Upper lobe of left lung (tissue), 6 donors: ENCODE measurements around the gene PIP4K2C. TPM values are rescaled to one million over a fixed set of nuclear protein-coding genes. Genes with fewer than 3 reads are reported as not detected.

Source experiments
- ATAC-seq, 2 donors: fragments of 200-7000 bp; cut with Tn5 transposase; one replicate each; pipeline ENCODE4 v1.9.1; 2022; ENCODE audit warnings: mild to moderate bottlenecking in 2 of 2, moderate library complexity in 2 of 2; ENCODE audit not compliant: low FRiP score in 2 of 2
- DNase-seq, 2 donors: peaks; one replicate each; pipeline ENCODE4 v3.0.0-alpha.2; 2019 to 2020
- H3K27ac ChIP-seq, 4 donors: fragments of 200-600 bp; sonication (generic); one replicate each; pipeline ENCODE4 v1.5.1; 2016 to 2019
- H3K27me3 ChIP-seq, 4 donors: fragments of 200-600 bp; sonication (generic); one replicate each; pipeline ENCODE4 v1.5.1; 2017 to 2019
- H3K36me3 ChIP-seq, 4 donors: fragments of 200-600 bp; sonication (generic); one replicate each; pipeline ENCODE4 v1.5.1; 2016 to 2019
- H3K4me1 ChIP-seq, 4 donors: fragments of 200-600 bp; sonication (generic); one replicate each; pipeline ENCODE4 v1.5.1; 2018 to 2019
- H3K4me3 ChIP-seq, 4 donors: fragments of 200-600 bp; sonication (generic); one replicate each; pipeline ENCODE4 v1.5.1; 2017 to 2019; ENCODE audit warnings: mild to moderate bottlenecking in 2 of 4, moderate library complexity in 1 of 4
- H3K9me3 ChIP-seq, 4 donors: fragments of 200-600 bp; sonication (generic); one replicate each; pipeline ENCODE4 v1.5.1; 2018 to 2019
- EP300 ChIP-seq, 4 donors: sonication (generic); formaldehyde crosslinking; IDR thresholded peaks; one replicate each; pipeline ENCODE4 v1.5.1; 2017; ENCODE audit warnings: antibody characterized with exemption in 4 of 4, control low read depth in 2 of 4
- POLR2A ChIP-seq, 4 donors: fragments of 450-650 bp; IDR thresholded peaks; one replicate each; pipeline ENCODE4 v1.5.1; 2016 to 2017; ENCODE audit warnings: antibody characterized with exemption in 4 of 4, mild to moderate bottlenecking in 2 of 4
- POLR2AphosphoS5 ChIP-seq, 2 donors: sonication (generic); formaldehyde crosslinking; IDR thresholded peaks; one replicate each; pipeline ENCODE4 v1.5.1; 2017; ENCODE audit warnings: antibody characterized with exemption in 2 of 2
- WGBS, 2 donors: methylation state at CpG; one replicate each; pipeline ENCODE4 v1.1.5; 2017 to 2018; 5-methylcytosine and 5-hydroxymethylcytosine counted together
- total RNA-seq, 6 donors: library from RNA; depleted of rRNA in 4 of 6; stranded (reverse); fragments of >200 nt in 4 of 6; gene quantifications; one replicate each; pipeline versions ENCODE4 v1.1.0 to v1.2.1, GENCODE V29; 2016 to 2021
- TF ChIP-seq, protein P1 (sequence below), 6 experiments: fragments of 450-650 bp in 4 of 6; fragments of 200-600 bp in 2 of 6; sonication (generic) in 2 of 6; IDR thresholded peaks; one replicate each; pipeline ENCODE4 v1.5.1; 2016 to 2019; ENCODE audit warnings: antibody characterized with exemption in 6 of 6
- donor health status: DM: no; HTN: no; CAD: no; lungs with moderate emphysema.
- donor health status: DM: no; HTN: yes; CAD: no; lungs with severe emphysema.

The PIP4K2C gene
- total RNA-seq, 6 donors from 2014 or later = 13.4 to 56.7 (median 30.7) TPM

DNA sequence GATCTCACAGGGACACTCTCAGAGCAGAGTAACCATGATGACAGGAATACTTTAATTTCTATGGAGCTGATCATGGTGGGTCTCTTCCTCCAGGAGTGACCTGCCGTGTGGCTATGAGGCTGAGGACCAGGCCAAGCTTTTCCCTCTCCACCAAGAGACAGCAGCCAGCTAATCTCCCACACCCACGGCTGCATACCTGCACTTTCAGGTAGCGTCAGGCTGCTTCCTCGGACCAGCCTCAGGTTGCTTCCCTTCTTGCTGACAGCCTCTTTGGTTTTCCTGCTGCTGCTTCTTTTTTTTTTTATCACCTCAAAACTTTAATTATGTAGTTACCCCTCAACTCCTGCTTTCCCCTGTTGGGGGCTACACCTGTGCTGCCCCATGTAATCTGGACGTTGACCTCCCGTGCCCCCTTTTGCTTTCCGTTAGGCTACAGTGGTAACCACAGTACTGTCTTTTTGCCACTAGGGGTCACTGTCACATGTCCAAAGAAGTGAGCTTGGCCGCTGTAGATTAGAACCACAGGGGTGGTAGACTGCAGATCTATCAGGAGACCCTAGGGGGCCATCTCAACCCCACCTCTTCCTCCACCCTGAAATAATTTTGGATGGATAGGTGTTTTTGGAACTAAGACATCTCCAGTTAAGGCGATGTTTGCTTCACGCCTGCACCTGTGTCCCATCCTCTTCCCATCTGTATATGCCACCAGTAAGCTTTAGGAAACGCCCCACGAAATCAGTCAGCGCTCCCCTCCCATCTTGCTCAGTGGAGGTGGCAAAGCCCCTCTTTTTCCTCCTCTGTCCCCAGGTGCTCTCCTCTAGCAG lies 7.8 kb upstream of the PIP4K2C start:
- DNase-seq (peak in 1 of 2 donors; percentile 70), ATAC-seq (peak; percentile 90 to 97)
- TF ChIP-seq, protein P1, sequence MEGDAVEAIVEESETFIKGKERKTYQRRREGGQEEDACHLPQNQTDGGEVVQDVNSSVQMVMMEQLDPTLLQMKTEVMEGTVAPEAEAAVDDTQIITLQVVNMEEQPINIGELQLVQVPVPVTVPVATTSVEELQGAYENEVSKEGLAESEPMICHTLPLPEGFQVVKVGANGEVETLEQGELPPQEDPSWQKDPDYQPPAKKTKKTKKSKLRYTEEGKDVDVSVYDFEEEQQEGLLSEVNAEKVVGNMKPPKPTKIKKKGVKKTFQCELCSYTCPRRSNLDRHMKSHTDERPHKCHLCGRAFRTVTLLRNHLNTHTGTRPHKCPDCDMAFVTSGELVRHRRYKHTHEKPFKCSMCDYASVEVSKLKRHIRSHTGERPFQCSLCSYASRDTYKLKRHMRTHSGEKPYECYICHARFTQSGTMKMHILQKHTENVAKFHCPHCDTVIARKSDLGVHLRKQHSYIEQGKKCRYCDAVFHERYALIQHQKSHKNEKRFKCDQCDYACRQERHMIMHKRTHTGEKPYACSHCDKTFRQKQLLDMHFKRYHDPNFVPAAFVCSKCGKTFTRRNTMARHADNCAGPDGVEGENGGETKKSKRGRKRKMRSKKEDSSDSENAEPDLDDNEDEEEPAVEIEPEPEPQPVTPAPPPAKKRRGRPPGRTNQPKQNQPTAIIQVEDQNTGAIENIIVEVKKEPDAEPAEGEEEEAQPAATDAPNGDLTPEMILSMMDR (IDR thresholded peaks at IDR 0.05) = peak; percentile 87 to 96 (median 92)
- TF ChIP-seq POLR2AphosphoS5 (IDR thresholded peaks at IDR 0.05) = no peak
- Histone ChIP-seq H3K4me3 (no peak overlapping the region), H3K4me1 (peaks cover 0 to 5% (median 0%) of the 10 kb centered on the region in 4 donors), H3K27ac (no peak overlapping the region), H3K27me3 (no peaks in the 10 kb centered on the region), H3K9me3 (no peaks in the 10 kb centered on the region), H3K36me3 (no peaks in the 10 kb centered on the region)
- 50 to 52% methylated on average over 12 to 13 of the region's 13 CpGs for WGBS, 2 donors

DNA sequence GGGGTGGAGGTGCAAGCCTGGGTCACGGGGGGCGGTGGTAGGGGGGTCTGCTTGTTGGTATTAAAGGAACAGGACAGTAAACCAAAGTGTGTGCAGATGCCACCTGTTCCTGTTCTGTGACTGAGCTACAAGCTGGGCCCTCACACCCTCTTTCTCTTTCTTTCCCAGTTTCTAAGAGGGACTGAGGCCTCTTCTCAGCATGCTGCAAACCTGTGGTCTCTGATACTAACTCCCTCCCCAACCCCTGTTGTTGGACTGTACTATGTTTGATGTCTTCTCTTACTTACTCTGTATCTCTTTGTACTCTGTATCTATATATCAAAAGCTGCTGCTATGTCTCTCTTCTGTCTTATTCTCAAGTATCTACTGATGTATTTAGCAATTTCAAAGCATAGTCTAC lies 6.9 kb upstream of the PIP4K2C start:
- Histone ChIP-seq H3K27ac (no peak overlapping the region), H3K4me1 (peaks cover 0 to 5% (median 0%) of the 10 kb centered on the region in 4 donors), H3K9me3 (no peaks in the 10 kb centered on the region), H3K36me3 (no peaks in the 10 kb centered on the region), H3K27me3 (no peaks in the 10 kb centered on the region), H3K4me3 (no peak overlapping the region)
- ATAC-seq (no peak), DNase-seq (no peak)
- 94 to 100% methylated on average over 2 of the region's 2 CpGs for WGBS, 2 donors
- TF ChIP-seq EP300 (IDR thresholded peaks at IDR 0.05) = no peak
- no peak for TF ChIP-seq POLR2A (IDR thresholded peaks at IDR 0.05)
- TF ChIP-seq POLR2AphosphoS5 (IDR thresholded peaks at IDR 0.05) = no peak
- TF ChIP-seq, protein P1 (IDR thresholded peaks at IDR 0.05) = no peak

DNA sequence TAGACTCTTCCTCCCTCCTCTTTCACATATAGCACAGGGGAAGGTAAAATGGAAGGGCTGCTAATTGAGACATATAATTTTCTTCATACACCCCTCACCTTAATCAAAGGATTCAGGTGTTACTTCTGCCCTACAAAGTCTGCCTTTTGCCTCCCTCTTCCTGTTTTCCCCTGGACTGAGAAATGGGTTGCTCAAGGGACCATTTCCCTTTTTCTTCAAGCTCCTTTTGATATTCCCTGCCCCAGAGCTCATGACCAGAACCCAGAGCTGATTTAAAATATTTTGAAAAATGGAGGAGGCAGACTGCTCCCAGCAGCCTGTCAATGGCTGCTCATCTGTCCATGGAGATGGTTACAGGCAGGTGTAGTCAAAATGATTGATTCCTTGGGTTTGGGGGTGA lies 6.3 kb upstream of the PIP4K2C start:
- Histone ChIP-seq H3K4me3 (no peak overlapping the region), H3K9me3 (no peaks in the 10 kb centered on the region), H3K36me3 (no peaks in the 10 kb centered on the region), H3K4me1 (peaks cover 0 to 5% (median 0%) of the 10 kb centered on the region in 4 donors), H3K27ac (no peak overlapping the region), H3K27me3 (no peaks in the 10 kb centered on the region)
- DNase-seq = no peak
- no peak for ATAC-seq
- TF ChIP-seq, protein P1 (IDR thresholded peaks at IDR 0.05) = no peak
- TF ChIP-seq EP300 (IDR thresholded peaks at IDR 0.05) = no peak
- TF ChIP-seq POLR2AphosphoS5 (IDR thresholded peaks at IDR 0.05) = no peak
- TF ChIP-seq POLR2A (IDR thresholded peaks at IDR 0.05) = no peak

DNA sequence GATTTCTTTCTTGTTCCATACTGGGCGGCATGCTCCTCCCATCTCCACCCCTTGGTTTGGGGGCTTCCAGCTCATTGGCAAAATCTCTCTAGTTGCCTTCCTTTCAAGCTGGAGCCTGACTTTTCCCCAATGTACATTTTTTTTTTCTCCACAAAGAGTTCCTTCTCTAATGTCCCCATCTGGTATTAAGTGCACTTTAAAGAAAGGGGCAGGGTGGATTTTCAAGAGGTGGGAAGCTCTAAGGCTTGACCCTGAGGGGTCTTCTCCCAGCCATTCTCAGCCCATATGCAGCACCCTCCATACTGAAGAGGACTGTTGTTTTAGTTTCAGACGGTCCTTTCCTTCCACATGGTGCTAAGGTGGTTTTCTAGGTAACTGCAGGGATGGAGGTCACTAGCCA lies 5.8 kb upstream of the PIP4K2C start:
- DNase-seq (no peak), ATAC-seq (no peak)
- no peaks in the 10 kb centered on the region for H3K27me3 ChIP-seq
- H3K4me3 ChIP-seq = no peak overlapping the region
- H3K4me1 ChIP-seq = peaks cover 0 to 5% (median 1%) of the 10 kb centered on the region in 4 donors
- no peaks in the 10 kb centered on the region for H3K36me3 ChIP-seq
- 61 to 81% methylated on average over 2 of the region's 2 CpGs for WGBS, 2 donors
- H3K9me3 ChIP-seq = no peaks in the 10 kb centered on the region
- TF ChIP-seq POLR2A (IDR thresholded peaks at IDR 0.05) (no peak), EP300 (IDR thresholded peaks at IDR 0.05) (no peak), POLR2AphosphoS5 (IDR thresholded peaks at IDR 0.05) (no peak)
- TF ChIP-seq, protein P1 (IDR thresholded peaks at IDR 0.05) = no peak
- H3K27ac ChIP-seq = no peak overlapping the region

DNA sequence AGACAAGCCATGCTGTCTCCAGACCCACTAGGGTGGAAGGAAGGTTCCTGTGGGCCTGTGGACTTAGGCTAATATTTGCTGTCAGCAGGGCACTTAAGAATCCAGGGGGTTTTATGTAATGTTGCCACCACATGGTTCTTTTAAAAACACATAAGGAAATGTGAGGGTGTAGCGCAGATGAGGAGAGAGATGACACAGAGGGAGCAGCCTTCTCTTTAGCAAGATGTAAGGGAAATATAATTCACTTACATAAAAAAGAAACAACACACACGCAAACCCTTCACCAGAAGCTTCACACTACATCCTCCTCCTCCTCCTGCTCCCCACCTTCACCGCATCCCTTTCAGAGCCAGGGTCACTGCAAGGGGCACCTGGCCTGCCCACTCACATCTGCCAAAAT lies 4.9 kb upstream of the PIP4K2C start:
- H3K4me1 ChIP-seq = peaks cover 0 to 13% (median 6%) of the 10 kb centered on the region in 4 donors
- H3K27ac ChIP-seq = no peak overlapping the region
- H3K27me3 ChIP-seq = no peaks in the 10 kb centered on the region
- ATAC-seq (no peak), DNase-seq (no peak)
- no peak overlapping the region for H3K4me3 ChIP-seq
- TF ChIP-seq POLR2A (IDR thresholded peaks at IDR 0.05) (no peak), EP300 (IDR thresholded peaks at IDR 0.05) (no peak), POLR2AphosphoS5 (IDR thresholded peaks at IDR 0.05) (no peak)
- TF ChIP-seq, protein P1 (IDR thresholded peaks at IDR 0.05) = no peak
- H3K36me3 ChIP-seq = no peaks in the 10 kb centered on the region
- 84 to 97% methylated on average over 3 of the region's 3 CpGs for WGBS, 2 donors
- no peaks in the 10 kb centered on the region for H3K9me3 ChIP-seq
